Measurements from ENCODE around the gene TBATA.

DNA sequence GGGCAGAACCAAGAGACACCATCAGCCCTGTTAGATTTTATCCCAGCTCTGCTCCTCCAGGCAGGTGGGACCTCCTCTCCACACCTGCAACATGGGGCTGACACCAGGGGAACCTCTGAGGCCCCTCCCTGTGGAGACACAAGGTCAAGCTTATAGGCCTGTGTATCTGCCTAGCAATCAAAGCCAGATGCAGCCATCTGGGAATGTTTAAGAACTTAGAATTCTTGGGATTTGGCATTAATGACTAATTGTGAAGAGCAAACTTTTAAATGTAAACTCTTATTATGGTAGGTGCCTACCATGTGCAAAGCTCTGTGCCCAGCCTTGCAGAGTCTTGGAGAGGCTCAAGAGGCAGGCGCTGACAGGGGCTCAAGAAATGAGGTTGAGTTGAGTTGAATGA, 52.1 kb downstream of the TBATA start:
- TF ChIP-seq, protein P1, sequence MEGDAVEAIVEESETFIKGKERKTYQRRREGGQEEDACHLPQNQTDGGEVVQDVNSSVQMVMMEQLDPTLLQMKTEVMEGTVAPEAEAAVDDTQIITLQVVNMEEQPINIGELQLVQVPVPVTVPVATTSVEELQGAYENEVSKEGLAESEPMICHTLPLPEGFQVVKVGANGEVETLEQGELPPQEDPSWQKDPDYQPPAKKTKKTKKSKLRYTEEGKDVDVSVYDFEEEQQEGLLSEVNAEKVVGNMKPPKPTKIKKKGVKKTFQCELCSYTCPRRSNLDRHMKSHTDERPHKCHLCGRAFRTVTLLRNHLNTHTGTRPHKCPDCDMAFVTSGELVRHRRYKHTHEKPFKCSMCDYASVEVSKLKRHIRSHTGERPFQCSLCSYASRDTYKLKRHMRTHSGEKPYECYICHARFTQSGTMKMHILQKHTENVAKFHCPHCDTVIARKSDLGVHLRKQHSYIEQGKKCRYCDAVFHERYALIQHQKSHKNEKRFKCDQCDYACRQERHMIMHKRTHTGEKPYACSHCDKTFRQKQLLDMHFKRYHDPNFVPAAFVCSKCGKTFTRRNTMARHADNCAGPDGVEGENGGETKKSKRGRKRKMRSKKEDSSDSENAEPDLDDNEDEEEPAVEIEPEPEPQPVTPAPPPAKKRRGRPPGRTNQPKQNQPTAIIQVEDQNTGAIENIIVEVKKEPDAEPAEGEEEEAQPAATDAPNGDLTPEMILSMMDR (IDR thresholded peaks at IDR 0.05; ENCODE audit: low read length), result no peak
- no peak for TF ChIP-seq EZH2 (IDR thresholded peaks at IDR 0.05; ENCODE audit: borderline replicate concordance, low read length)

All from OCI-LY1 (cell line).